OCI-LY3 (cell line): Measurements from ENCODE around the gene DUT.

Experiments
- EZH2phosphoT487 ChIP-seq: fragments of 200-600 bp; shearing (Covaris generic); IDR thresholded peaks from 2 replicates; pipeline ENCODE4 v1.6.1; 2018; ENCODE audit warnings: antibody characterized with exemption, mixed run types, low read depth
- TF ChIP-seq, protein P1 (sequence below): fragments of 200-600, 300-600 bp; sonication (generic); IDR thresholded peaks from 2 replicates; pipeline ENCODE4 v1.5.1; 2014; ENCODE audit warnings: antibody characterized with exemption, low read length, low read depth

GRCh38 chr15:48317221-48317620 is 14.0 kb upstream of the DUT start:
- TF ChIP-seq, protein P1, sequence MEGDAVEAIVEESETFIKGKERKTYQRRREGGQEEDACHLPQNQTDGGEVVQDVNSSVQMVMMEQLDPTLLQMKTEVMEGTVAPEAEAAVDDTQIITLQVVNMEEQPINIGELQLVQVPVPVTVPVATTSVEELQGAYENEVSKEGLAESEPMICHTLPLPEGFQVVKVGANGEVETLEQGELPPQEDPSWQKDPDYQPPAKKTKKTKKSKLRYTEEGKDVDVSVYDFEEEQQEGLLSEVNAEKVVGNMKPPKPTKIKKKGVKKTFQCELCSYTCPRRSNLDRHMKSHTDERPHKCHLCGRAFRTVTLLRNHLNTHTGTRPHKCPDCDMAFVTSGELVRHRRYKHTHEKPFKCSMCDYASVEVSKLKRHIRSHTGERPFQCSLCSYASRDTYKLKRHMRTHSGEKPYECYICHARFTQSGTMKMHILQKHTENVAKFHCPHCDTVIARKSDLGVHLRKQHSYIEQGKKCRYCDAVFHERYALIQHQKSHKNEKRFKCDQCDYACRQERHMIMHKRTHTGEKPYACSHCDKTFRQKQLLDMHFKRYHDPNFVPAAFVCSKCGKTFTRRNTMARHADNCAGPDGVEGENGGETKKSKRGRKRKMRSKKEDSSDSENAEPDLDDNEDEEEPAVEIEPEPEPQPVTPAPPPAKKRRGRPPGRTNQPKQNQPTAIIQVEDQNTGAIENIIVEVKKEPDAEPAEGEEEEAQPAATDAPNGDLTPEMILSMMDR, result no peak
- no peak for TF ChIP-seq EZH2phosphoT487
